GM20431 (cell line): ENCODE measurements around the gene HINT2.

Source experiments
- in situ Hi-C: fragments of 300-500 bp; cut with MseI, MboI; formaldehyde crosslinking; loops from one replicate; pipeline ENCODE4 v1.15.0; 2020; ENCODE audit warnings: low sequenced_read_pairs; ENCODE audit not compliant: unreplicated experiment

The HINT2 gene

DNA sequence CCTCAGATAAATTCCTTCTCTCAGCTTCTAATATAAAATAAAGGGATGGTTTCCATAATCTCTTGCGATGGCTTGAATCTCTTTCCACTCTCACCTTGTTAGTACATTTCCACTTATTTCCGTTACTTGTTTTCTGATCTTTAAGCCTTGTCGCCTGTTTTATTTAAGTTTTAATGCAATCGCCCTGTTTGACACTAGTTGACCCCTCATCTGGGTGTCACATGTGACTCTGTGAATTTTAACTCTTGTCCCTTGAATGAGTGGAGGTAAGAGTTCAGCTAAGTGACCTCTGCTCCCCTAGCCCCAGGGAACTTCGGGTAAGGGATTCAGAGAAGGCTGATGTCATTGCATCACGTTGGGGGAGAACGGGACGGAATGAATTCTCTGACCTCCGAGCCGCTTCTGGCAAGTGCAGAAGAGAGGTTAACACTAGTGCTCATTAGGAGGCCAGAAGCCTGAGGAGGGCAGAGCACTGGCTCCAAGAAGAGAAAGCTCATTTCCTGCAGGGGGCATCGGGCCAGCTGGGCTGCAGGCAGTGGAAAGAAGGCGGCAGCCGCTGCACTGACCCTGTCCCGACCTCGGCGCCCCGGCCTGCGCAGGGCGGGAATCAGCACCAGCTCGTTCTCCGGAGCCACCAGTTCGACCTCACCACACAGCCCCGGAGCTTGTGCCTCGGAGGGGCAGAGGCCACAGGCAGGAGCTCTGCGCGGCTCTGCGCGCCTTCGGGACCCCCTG, 569 bp downstream of the HINT2 start:
- in situ Hi-C loops = no loop called here

DNA sequence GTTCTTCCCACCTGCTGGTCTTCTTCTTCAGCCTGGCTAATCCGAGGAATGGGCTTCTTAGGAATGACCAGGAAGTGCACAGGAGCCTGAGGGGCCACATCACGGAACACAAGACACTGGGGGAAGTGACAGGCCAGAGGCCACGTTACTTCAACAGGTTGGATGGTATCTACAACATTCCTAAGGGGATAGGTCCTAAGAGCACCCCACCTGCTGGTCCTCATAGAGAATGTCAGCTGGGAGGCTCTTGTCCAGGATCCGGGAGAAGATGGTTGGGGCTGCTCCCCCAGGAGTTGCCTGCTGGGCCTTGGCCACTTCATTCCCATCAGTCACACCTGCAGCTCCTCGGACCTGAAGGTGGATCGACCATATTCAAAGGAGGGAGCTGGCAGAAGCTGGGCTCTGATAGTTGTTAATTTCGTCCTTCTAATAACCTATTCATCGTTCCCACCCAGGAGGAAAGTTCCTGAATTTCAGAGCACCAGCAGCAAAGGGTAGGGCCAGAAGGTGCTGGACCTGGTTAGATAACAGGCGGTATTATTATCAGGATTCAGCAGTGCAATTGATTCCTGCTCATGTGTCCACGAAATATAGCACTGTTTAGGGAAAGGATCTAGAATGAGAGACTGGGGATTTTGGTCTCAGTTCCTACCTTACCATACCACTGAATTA, 1.3 kb downstream of the HINT2 start:
- in situ Hi-C loops = no loop called here

DNA sequence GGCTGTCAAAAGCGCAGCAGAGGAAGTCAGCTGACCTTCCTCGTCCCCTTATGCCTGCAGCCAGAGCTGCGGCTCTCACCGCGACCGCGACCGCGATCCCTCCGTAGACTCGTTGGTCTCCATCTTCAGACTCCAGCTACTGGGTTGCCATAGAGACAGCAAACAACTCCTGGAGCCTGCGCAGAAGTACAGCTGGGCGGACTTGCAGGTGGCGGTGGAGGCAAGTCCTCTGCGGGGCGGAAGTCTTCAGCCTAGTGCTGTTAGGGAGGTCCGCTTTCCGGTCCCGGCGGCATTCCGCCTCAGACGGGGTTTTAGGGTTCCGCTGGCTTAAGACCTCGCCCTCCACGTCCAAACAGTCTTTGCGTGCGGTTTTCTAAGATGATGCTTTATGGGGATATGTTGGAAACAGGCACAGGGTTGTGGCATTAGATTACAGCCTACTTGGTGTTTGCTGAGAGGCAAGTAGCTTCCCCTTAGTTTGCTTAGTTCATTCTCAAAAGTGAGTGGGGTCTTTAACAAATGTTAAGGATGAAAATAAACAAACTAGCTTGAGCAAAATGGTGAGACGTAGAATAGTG, 2.7 kb downstream of the HINT2 start, which contains the start of gene SPAG8:
Gene SPAG8, minus strand, starts transcription at position 238 of the 578 bp plus-strand sequence. Its CDS starts 115 bp downstream, at position 123.
- in situ Hi-C loops = no loop called here

DNA sequence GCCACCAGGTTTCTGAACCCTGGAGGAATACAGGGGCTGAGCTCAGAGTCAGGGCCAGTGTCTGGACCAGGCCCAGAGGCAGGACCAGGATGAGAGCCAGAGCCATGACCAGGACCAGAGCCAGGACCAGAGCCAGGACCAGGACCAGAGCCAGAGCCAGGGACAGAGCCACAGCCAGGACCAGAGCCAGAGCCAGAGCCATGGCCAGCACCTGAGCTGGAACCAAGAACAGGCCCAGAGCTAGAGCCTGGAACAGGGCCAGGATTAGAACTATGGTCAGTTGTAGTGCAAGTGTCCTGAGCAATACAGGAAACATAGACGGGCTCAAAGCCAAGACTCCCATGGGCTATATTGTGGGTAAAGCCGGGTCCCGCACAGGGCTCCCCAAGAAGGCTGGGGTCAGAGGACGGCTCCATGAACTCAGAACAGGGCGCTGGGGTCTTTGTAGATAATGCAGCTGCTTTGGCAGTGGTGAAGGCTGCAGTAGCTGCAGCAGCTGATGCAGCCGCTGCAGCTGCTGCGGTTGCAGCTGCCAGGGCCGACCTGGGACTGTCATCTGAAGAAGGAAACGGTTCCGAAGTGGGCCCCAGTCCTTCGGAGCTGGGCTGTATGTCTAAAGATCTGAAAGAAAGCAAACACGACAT, 3.3 kb downstream of the HINT2 start:
- in situ Hi-C loops = no loop called here

DNA sequence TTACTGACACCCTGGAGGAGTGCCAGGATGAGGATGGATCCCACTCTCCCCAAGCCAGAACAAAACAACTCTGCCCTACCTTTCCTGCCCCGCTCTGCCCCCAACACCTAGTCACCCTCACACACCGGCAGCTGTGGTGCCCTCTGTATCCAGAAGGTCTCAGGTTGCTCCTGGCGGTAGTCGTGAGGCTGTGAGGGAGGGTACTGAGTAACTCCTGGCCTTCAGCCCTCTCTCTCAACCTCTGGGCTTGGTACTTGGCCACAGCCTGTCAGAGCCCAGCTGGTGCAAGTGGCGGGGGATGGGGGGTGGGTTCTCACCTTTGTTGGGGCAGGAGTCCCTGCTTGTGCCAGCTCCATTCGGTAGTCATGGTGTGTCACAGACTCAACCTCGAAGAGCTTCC, 4.7 kb downstream of the HINT2 start:
- in situ Hi-C loops = no loop called here

DNA sequence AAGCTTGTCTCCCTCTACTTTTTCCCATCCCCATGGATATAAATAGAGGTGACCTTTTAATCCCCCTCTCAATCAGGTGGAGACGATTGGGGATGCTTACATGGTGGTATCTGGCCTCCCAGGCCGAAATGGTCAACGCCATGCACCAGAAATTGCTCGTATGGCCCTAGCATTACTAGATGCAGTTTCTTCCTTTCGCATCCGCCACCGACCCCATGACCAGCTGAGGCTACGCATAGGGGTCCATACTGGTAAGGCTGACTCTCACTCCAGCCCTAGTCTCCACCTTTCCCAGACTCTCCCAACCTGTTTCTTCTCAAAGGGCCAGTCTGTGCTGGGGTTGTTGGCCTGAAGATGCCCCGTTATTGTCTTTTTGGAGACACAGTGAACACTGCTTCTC, 6.4 kb downstream of the HINT2 start:
- in situ Hi-C loops = no loop called here

DNA sequence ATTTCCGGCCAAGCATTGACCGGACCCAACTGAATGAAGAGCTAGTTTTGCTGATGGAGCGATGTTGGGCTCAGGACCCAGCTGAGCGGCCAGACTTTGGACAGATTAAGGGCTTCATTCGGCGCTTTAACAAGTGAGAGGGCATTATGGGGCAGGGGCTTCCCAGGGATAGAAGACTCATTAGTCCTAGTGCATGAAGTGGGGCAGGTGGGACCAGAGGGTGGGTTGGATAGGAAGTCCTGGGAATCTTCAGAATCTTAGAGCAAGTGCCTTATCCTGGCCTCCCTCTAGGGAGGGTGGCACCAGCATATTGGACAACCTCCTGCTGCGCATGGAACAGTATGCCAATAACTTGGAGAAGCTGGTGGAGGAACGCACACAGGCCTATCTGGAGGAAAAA, 8.7 kb downstream of the HINT2 start:
- in situ Hi-C loops = no loop called here

DNA sequence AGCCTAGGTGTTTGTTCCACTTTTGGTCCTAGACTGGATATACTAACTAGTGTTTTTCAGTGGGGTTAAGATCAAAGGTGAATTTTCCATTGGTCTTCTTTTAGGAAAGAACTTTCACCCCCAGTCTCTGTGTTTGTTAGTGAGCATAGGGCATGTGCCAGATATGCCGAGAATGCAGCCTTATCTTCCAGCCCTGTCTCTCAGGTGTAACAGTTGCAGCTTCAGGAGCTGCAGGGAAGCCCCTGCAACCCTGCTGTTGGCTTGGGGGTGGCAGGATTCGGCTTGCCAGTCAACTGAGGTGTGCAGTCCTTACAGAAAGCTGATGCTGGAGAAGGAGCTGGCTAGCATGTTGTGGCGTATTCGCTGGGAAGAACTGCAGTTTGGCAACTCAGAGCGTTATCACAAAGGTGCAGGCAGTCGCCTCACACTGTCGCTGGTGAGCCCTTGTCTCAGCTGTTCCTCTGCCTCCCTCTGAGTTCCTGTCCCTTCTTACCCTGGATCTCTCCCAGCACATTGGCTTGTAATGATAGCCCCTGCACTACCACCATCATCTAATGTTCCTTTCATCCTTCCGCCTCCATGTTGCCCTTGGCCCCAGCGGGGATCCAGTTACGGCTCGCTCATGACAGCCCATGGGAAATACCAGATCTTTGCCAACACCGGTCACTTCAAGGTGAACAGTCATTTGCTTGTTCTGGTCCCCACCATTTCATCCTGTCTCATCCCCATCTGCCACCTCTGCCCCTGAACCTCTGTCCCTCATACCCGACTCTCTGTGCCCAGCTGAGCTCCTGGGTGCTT, 13.3 kb downstream of the HINT2 start:
- in situ Hi-C loops = no loop called here

DNA sequence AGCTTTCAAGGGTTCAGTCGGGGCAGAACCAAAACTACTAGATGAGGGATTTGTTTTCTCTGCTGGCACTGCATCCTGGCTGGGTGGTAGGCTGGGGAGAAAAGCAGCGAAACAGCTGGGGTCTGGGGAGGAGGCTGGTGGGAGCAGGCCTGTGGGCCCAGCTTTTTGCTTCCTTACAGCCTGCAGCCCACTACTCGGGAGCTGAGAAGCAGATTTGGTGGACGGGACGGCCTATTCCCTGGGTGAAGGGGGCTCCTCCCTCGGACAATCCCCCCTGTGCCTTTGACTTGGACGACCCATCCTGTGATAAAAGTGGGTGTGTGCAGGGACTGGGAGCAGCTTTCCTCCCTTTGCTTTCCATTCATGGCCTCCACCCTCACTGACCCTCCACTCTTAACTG, 14.3 kb downstream of the HINT2 start:
- in situ Hi-C loops = no loop called here

DNA sequence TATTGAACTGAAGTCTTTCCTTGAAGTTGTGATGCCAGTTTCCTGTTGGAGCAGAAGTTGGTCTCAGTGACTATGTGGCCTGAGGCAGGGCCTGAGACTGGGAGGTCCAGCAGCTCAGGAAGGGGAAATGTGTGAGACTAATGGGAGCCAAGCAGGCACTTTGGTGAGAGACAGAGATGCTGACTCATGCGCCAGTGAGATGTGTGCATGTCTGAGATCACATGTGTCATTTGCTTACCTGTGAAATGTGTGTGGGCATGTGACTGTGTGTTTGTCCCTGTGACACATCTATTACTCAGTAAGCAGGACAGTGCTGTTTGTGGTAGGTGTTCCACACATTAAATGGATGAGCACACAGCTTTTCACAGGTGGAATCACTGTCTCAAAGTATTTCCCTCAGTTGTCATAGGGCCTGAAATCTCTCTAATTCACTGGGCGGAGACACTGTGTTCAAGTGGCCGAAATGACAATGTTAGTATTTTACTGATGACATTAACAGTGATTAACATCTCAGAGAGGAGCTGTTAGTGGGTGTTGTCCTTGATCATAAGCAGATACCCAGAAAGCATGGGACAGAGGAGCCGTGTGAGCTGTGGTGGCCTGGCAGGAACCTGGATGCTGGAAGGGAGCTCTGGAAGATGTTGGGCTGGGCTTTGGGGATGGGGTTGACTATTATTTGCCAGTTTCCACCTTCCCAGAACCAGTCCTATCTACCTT, 16.0 kb downstream of the HINT2 start:
- in situ Hi-C loops = no loop called here

DNA sequence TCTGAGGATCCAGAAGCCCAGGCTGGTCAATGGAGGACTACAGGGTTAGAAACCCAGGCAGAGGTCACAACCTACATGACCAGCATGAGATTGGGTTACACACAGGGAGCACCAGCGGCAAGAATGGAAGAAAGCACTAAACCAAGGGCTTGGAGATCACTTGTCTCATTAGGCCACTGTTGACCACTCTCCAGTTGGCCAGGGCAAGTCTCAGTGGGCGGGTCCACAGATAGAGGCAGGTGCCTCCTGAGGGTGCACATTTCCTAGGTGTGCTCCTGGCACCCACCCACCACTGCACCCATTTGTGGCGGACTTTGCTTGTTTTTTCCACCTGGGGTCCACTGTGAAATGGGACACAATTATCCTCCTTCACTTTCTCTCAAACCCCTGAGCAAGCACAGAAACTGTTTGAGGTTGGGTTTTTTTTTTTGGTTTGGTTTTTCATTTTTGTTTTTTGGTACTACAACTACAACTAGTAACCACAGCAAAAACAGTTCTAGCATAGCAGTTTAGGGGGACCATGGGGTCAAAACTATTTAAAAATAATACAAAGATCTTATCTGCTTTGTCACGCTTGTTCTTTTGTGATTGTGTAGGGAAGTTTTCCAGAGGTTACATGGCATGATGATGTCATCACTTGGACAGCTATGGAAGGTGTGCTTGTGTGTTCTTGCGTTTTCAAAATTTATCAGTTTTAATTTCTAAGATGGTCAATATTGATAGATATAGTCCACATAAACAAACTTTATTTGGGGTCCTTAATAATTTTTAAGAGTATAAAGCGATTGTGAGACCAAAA, 17.3 kb downstream of the HINT2 start:
- in situ Hi-C loops = no loop called here

DNA sequence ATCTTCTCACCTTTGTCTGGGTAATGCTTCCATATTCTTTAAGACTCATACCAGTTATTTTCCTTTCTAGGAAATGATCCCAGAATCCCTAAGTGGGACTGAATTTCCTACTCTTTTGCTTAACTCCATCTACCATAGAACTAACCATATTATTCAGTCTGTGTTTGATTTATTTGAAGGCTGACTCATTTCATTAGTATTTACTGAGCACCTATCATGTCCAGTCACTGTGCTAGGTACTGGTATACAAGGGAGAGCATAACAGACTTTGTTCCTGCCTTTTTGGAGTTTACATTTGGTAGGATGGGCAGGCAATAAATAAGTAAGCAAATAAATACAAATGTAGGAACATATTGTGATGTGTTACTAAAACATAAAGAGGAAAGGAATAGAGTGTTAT, 19.1 kb downstream of the HINT2 start:
- in situ Hi-C loops = no loop called here

DNA sequence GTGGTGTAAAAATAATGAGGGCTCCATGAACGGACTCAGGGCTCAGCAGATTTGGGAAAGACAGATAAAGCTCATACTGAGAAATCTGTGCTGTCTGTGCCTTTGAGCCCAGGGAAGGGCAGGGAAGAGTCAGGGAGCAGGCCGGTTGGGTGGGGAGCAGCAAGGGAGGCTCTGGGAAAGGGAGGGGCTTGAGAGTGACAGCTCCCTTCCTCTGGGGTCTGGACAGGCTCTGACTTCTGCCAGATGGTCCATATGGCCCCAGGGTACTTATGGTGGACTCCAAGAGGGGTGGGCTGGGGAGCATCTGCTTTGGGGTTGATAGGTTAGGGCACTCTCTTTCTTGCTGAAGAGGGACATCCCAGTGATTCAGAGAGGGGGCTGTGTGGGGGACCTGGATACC, 21.4 kb downstream of the HINT2 start:
- in situ Hi-C loops = no loop called here

DNA sequence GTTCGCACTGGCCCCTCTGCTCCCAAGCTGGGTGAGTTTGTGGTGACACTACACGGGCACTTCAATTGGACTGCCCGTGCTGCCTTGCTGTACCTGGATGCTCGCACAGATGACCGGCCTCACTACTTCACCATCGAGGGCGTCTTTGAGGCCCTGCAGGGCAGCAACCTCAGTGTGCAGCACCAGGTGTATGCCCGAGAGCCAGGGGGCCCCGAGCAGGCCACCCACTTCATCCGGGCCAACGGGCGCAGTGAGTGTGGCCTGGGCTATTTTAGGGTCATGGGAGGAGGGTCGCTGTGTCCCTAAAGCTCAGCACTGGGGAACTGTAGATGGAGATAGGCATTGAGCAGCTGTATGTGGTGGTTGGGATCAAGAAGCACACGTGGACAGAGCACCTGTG, 22.0 kb downstream of the HINT2 start:
- in situ Hi-C loops = no loop called here

DNA sequence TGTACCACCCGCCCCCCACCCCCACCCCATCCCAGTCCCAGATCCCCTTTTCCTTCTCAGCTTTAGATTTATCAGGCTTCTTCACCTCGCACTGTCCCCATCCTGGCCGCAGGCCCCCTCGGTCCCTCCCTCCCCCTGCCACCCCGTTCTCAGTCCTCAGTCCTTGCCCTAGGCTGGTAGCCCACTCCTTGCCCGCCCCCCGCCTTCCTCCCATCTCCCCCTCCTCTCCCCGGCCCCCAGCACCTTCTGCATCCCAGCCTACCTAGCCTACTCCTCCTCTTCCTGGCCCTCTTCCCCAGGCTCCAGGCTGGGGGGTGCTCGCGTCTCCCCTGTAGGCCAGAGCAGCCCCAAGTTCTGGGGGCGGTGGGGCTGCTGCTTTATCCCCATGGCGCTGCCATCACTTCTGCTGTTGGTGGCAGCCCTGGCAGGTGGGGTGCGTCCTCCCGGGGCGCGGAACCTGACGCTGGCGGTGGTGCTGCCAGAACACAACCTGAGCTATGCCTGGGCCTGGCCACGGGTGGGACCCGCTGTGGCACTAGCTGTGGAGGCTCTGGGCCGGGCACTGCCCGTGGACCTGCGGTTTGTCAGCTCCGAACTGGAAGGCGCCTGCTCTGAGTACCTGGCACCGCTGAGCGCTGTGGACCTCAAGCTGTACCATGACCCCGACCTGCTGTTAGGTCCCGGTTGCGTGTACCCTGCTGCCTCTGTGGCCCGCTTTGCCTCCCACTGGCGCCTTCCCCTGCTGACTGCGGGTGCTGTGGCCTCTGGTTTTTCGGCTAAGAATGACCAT, 22.6 kb downstream of the HINT2 start:
- in situ Hi-C loops = no loop called here

DNA sequence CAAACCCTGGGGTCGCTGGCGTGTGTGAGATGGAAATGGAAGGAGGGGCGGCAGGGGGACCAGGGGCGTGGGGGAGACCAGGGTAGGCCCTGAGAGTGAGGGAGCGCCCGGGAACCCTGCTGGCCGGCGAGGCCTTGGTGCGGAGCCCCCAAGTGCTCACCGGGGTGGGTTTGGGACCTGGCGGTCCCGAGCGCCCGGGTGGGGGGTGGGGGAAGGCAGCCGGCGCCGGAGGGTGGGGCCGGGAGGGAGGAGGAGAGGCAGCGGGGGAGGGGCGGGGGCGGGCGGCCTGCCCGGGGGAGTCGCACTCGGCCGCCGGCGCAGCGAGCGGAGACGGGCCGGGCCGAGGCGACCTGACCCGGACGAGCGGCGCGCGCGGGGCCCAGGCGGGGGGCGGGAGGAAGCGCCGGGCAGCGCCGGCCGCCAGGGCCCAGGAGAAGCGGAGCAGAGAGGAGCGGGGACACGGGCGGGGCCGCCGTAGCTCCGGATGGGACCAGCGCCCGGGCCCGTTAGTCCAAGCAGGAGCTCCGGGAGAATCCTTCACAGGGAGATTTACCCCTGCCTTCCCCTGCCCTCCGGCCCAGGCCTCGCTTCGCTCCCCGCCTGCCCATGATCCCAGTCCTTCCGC, 23.4 kb downstream of the HINT2 start, which contains the start of gene NPR2:
Gene NPR2, plus strand, starts transcription at position 295 of the 625 bp plus-strand sequence. CDS start 818 bp downstream, outside the sequence.
- in situ Hi-C loops = no loop called here
